Left renal pelvis (tissue), 4 donors: ENCODE measurements around the gene NGRN. TPM values are rescaled to one million over a fixed set of nuclear protein-coding genes. Genes with fewer than 3 reads are reported as not detected.

Source experiments
- DNase-seq, 4 donors: peaks; one replicate each; pipeline ENCODE4 v3.0.0-alpha.2; 2013; ENCODE audit warnings: low read depth in 4 of 4, low spot score in 3 of 4
- polyA plus RNA-seq, 4 donors: library from polyadenylated mRNA; unstranded; fragments of 120-200 nt; gene quantifications; one replicate each; pipeline ENCODE4 v1.2.1, GENCODE V29; 2013; ENCODE audit not compliant: insufficient read length in 4 of 4

The NGRN gene
- polyA plus RNA-seq, 4 donors: 100 to 130 (median 118) TPM

GRCh38 chr15:90307661-90308060 lies 42.2 kb downstream of the NGRN start:
- no peak for DNase-seq

DNA sequence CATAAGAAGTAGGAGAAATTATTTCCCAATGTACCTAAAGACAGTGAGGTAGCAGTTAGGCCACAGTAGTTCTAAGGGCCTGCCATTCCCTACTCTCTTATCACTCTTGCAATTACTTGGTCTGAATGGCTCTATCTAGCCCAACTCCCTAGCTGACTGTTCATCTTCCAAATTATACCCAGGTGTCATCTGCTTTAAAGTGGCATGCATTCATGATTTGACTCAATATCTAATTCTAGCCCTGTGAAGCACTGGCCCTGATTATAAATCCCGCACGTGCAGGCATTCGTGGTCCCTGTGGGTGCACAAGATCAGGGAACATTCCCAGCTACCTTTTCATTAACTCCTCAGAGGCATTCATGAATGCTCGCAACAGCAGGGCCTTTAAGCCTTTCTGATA lies 43.5 kb downstream of the NGRN start:
- DNase-seq: no peak

DNA sequence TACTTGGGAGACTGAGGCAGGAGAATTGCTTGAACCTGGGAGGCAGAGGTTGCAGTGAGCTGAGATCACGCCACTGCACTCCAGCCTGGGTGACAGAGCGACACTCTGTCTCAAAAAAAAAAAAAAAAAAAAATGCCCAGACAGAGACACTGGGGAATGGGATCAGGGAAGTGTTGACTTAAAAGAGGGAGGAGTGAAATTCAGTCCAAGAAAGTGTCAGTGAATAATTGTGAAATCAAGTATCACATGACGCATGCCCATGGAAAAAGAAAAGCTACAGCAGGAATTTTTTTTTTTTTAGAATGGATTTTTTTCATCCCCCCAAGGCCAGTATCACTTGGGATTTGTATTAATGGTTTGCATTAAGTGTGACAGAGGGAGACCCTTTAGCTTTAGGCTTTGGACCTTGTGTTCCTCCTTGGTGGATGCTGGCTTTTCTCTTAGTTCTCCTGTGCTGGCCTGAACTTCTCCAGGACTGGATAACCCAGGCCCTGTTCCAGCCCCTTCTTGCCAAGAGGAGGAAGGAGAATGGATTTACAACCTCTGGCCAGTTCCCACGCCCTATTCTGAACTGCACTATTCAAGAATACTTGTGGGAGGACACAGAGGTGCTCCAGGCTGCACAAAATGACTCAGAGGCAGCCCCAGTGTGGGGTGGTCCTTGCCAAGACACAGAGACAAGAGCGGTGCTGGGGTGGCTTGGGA lies 50.0 kb downstream of the NGRN start:
- no peak for DNase-seq

- no peak for DNase-seq
Measured at GRCh38 chr15:90316139-90316538, 50.7 kb downstream of the NGRN start.

GRCh38 chr15:90318591-90318990 lies 53.1 kb downstream of the NGRN start:
- DNase-seq: no peak

DNA sequence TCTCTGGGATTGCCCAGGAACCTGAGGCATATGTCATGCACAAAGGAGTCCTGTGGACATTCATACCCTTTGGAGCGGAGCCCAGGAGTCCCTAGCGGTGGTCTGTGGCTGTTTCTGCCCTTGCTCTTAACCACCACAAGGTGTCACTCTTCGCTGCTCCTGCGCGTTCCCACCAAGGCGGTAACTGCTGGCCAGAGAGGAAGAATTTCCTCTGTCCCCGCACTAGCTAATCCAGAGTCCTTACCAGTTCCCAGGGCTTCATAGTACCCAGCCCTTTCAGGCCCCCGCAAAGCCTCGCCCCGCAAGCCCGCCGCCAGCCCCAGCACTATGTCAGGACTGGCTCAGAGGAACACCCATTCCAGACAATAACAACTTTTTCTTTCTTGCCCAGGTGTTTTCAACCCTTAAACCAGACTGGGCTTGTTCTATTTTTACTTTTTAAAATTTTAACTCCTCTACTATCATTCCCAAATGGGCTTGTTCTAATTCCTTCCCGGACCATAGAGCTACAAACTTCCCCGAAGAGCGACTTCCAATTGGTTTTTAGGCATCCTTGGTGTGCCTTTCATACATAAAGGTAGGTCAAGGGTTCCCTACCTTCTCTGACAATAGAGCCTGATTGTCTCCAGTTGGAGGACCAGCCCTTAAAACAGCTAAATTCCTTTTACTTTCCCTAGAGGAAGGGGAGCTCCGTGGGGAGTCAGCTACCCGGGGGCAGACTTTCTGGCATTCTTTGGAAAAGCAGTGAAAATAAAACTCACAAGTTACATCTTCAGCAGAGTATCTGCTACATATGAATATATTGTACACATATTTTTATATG lies 54.8 kb downstream of the NGRN start:
- DNase-seq: peak; percentile 77 to 83 (median 80)

GRCh38 chr15:90320885-90321278 lies 55.4 kb downstream of the NGRN start:
- DNase-seq: no peak

Other genes starting within 250 kb of the NGRN start
- gene IDH2, start 163.2 kb upstream of the NGRN start, polyA plus RNA-seq: 100 to 1,000 TPM in 3 of 4 donors, 10 to 100 TPM in 1; 81.7 to 201 (median 190) TPM
- 10 to 100 TPM; 15.6 to 50.5 (median 36.1) TPM for gene SEMA4B, start 64.3 kb upstream of the NGRN start, polyA plus RNA-seq
- 10 to 100 TPM; 27.8 to 59.9 (median 53.0) TPM for gene CIB1, start 31.7 kb upstream of the NGRN start, polyA plus RNA-seq
- gene GDPGP1, start 31.5 kb upstream of the NGRN start, polyA plus RNA-seq: 1 to 10 TPM; 2.2 to 5.0 (median 4.2) TPM
- under 1 TPM; 0.31 to 0.37 (median 0.35) TPM for gene TTLL13, start 16.1 kb upstream of the NGRN start, polyA plus RNA-seq
- gene ZNF774, start 86.6 kb downstream of the NGRN start, polyA plus RNA-seq: 1 to 10 TPM; 3.7 to 5.3 (median 4.7) TPM
- gene IQGAP1, start 122.6 kb downstream of the NGRN start, polyA plus RNA-seq: 100 to 1,000 TPM in 3 of 4 donors, 10 to 100 TPM in 1; 98.9 to 209 (median 175) TPM